Prostate gland (tissue), 2 donors: ENCODE results near the gene BUB3. TPM values are rescaled to one million over a fixed set of nuclear protein-coding genes. Genes with fewer than 3 reads are reported as not detected.

Source experiments
- DNase-seq: peaks from one replicate; pipeline ENCODE4 v3.0.0-alpha.2; 2019; ENCODE audit warnings: low spot score
- H3K27ac ChIP-seq, 2 donors: fragments of 200-600 bp; sonication (generic); 2 replicates each; pipeline ENCODE4 v1.5.1; 2017 to 2019
- H3K27me3 ChIP-seq: fragments of 200-600 bp; sonication (generic); replicated peaks from 2 replicates; pipeline ENCODE4 v1.5.1; 2019; ENCODE audit not compliant: insufficient read depth
- H3K36me3 ChIP-seq, 2 donors: fragments of 200-600 bp; sonication (generic); 1 replicate in 1 of 2; 2 replicates in 1 of 2; pipeline versions ENCODE4 v1.5.1 to v1.8.1; 2017 to 2019
- H3K4me1 ChIP-seq: fragments of 200-600 bp; sonication (generic); replicated peaks from 2 replicates; pipeline ENCODE4 v1.5.1; 2019
- H3K4me3 ChIP-seq, 2 donors: fragments of 200-600 bp; sonication (generic); 2 replicates each; pipeline ENCODE4 v1.5.1; 2017 to 2019
- H3K9me3 ChIP-seq: fragments of 200-600 bp; sonication (generic); 2 replicates; pipeline ENCODE4 v1.5.1; 2017
- POLR2A ChIP-seq: fragments of 450-650 bp; IDR thresholded peaks from one replicate; pipeline ENCODE4 v1.6.1; 2016; ENCODE audit warnings: antibody characterized with exemption, mild to moderate bottlenecking
- POLR2AphosphoS5 ChIP-seq: sonication (generic); formaldehyde crosslinking; IDR thresholded peaks from one replicate; pipeline ENCODE4 v1.6.1; 2017; ENCODE audit warnings: antibody characterized with exemption
- WGBS: methylation state at CpG from one replicate; pipeline ENCODE4 v1.1.5; 2018; 5-methylcytosine and 5-hydroxymethylcytosine counted together
- intact Hi-C: fragments of 100-400 bp; cut with DNase I; formaldehyde crosslinking; loops from one replicate; pipeline ENCODE4 v1.14.2; 2022
- total RNA-seq, 2 donors: library from RNA; depleted of rRNA; stranded (reverse); fragments of >200 nt; gene quantifications; one replicate each; pipeline ENCODE4 v1.1.0, GENCODE V29; 2016
- TF ChIP-seq, protein P1 (sequence below), 4 experiments: fragments of 200-600 bp in 2 of 4; fragments of 450-650 bp in 2 of 4; sonication (generic) in 2 of 4; IDR thresholded peaks; 1 replicate in 3 of 4; 2 replicates in 1 of 4; pipeline ENCODE4 v1.5.1; 2016 to 2019; ENCODE audit warnings: antibody characterized with exemption in 4 of 4, mild to moderate bottlenecking in 2 of 4, moderate library complexity in 2 of 4

The BUB3 gene
- total RNA-seq, 2 donors from 2014 or later: 69.3 to 87.7 TPM

DNA sequence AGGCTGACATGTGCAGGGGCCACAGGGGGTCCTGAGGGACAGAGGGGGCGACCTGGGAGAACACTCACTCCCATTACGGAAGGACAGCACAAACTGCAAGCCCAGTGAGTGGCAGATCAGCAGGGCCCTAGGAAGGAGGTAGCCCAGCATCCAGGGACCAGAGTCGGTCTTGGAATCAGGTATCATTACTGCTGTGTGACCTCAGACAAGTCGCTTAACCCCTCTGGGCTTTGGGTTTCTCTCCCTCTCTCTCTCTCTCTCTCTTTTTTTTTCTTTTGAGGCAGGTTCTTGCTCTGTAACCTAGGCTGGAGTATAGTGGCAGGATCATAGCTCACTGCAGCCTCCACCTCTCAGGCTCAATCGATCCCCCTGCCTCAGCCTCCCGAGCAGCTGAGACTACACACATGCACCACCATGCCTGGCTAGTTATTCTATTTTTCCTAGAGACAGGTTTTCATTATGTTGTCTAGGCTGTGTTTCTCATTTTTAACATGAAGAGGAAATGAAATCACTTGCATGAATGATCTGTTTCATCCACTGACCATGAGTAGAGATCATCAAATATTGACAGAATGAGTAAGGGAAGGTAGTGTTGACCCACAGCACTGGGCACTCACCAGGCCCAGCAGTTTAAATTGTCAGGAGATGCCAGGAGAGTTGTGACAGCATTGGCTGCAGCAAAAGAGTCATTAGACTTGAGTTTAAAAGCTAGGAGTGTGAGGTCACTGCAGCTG is 49.4 kb downstream of the BUB3 start:
- no peaks in the 10 kb centered on the region for H3K36me3 ChIP-seq
- no peaks in the 10 kb centered on the region for H3K27me3 ChIP-seq
- no peaks in the 10 kb centered on the region for H3K9me3 ChIP-seq
- no peak overlapping the region for H3K4me3 ChIP-seq
- 91% methylated on average over 6 of the region's 6 CpGs for WGBS
- H3K27ac ChIP-seq: peak overlapping the region in 1 of 2 donors; percentile 38
- peak; percentile 90 for TF ChIP-seq POLR2AphosphoS5
- TF ChIP-seq POLR2A: no peak
- H3K4me1 ChIP-seq: no peaks in the 10 kb centered on the region
- intact Hi-C loops: no loop called here
- DNase-seq: peak; percentile 54

DNA sequence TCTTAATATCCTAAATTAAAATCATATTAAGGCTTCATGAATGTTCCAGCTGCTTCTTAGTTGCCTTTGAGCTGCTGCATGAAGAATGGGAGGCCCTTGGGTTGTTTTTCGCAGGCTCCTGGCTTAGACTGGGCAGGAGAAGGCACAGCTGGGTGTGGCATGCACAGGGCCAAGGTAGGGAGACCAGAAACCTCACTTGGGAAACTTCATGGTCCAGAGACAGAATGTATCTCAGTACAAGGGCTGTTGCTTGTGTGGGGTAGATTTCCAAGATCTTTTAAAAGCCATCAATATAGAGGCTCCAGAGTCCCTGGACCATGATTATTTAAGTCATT is 49.9 kb downstream of the BUB3 start:
- H3K36me3 ChIP-seq: no peaks in the 10 kb centered on the region
- no peak for DNase-seq
- intact Hi-C loops: no loop called here
- H3K9me3 ChIP-seq: no peaks in the 10 kb centered on the region
- 100% methylated on average over 1 of the region's 1 CpG for WGBS
- no peaks in the 10 kb centered on the region for H3K4me1 ChIP-seq
- peak overlapping the region in 1 of 2 donors; percentile 38 for H3K27ac ChIP-seq
- TF ChIP-seq POLR2A: no peak
- TF ChIP-seq, protein P1, sequence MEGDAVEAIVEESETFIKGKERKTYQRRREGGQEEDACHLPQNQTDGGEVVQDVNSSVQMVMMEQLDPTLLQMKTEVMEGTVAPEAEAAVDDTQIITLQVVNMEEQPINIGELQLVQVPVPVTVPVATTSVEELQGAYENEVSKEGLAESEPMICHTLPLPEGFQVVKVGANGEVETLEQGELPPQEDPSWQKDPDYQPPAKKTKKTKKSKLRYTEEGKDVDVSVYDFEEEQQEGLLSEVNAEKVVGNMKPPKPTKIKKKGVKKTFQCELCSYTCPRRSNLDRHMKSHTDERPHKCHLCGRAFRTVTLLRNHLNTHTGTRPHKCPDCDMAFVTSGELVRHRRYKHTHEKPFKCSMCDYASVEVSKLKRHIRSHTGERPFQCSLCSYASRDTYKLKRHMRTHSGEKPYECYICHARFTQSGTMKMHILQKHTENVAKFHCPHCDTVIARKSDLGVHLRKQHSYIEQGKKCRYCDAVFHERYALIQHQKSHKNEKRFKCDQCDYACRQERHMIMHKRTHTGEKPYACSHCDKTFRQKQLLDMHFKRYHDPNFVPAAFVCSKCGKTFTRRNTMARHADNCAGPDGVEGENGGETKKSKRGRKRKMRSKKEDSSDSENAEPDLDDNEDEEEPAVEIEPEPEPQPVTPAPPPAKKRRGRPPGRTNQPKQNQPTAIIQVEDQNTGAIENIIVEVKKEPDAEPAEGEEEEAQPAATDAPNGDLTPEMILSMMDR (IDR thresholded peaks at IDR 0.05): no peak
- TF ChIP-seq POLR2AphosphoS5: no peak
- H3K27me3 ChIP-seq: no peaks in the 10 kb centered on the region
- no peak overlapping the region for H3K4me3 ChIP-seq

DNA sequence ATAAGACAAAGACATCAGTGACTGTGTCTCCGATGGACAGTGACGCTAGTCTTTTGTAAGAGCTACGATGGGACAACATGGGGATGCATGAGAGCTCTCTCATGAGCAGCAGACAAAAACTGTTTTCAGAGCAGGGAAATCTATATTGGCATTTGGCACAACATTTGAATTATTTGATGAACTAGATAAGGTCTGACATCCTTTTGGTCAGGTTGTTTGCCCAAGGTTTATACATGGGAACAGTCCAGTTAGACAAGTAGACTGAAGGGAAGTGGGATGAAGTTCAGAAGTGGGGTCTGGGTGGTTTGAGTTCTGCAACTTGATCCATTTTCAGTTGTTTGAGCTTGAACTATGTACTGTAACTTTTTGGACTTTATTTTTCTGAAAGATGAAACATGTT is 50.8 kb downstream of the BUB3 start:
- intact Hi-C loops: no loop called here
- Histone ChIP-seq H3K4me3 (no peak overlapping the region), H3K4me1 (no peaks in the 10 kb centered on the region), H3K27ac (no peak overlapping the region), H3K9me3 (no peaks in the 10 kb centered on the region), H3K36me3 (no peaks in the 10 kb centered on the region), H3K27me3 (no peaks in the 10 kb centered on the region)
- TF ChIP-seq, protein P1 (IDR thresholded peaks at IDR 0.05): no peak
- TF ChIP-seq POLR2A (no peak), POLR2AphosphoS5 (no peak)
- no peak for DNase-seq
- WGBS: 77% methylated on average over 3 of the region's 3 CpGs

DNA sequence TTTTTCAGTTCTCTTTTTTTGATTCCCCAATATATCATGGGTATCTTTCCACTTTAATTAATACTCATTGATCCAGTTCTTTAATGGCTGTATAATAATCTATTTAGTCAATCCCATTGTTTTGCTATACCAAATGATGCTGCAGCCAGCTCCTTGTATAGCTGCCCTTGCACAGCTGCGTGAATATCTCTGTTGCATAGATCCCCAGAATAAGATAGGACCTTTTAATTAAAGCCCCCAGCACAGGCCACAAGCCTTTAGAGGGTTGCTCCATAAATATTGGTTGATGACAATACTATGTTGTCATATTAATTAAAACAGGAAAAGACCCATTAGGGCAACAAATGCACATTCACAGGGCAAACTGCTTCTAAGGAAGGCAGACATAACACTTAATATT is 57.9 kb downstream of the BUB3 start:
- H3K27ac ChIP-seq: no peak overlapping the region
- DNase-seq: no peak
- no peaks in the 10 kb centered on the region for H3K9me3 ChIP-seq
- H3K27me3 ChIP-seq: no peaks in the 10 kb centered on the region
- H3K4me3 ChIP-seq: no peak overlapping the region
- intact Hi-C loops: no loop called here
- H3K4me1 ChIP-seq: no peaks in the 10 kb centered on the region
- H3K36me3 ChIP-seq: no peaks in the 10 kb centered on the region
- no peak for TF ChIP-seq POLR2A
- TF ChIP-seq, protein P1 (IDR thresholded peaks at IDR 0.05): no peak
- no peak for TF ChIP-seq POLR2AphosphoS5
- WGBS: 97% methylated on average over 1 of the region's 1 CpG

DNA sequence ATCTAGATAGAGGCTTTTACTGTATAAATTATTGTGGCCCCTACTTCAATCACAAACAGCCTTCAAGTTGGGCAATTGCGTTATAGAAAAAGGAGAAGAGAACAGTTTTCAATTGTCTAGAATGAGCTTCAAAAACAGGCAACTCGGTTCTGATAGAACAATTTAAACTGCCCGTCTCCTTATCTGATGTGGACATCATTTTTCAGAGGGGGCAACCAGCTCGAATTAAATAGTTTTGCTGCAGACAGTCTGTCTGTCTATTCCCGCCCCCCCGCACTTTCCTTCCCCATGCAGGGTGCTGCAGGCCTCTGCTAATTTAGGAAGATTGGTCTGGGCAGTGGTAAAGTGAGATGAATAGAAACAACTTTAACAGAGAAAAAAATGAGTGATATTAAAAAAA is 58.4 kb downstream of the BUB3 start:
- 57% methylated on average over 6 of the region's 6 CpGs for whole genome bisulfite sequencing
- Histone ChIP-seq H3K27me3 (no peaks in the 10 kb centered on the region), H3K27ac (no peak overlapping the region), H3K9me3 (no peaks in the 10 kb centered on the region), H3K4me1 (no peaks in the 10 kb centered on the region), H3K36me3 (no peaks in the 10 kb centered on the region), H3K4me3 (no peak overlapping the region)
- DNase-seq: no peak
- no peak for TF ChIP-seq POLR2AphosphoS5
- no peak for TF ChIP-seq POLR2A
- TF ChIP-seq, protein P1 (IDR thresholded peaks at IDR 0.05): no peak
- intact Hi-C loops: no loop called here
